Ascending aorta (tissue), 2 donors: ENCODE data around the gene CFAP20DC. TPM values are rescaled to one million over a fixed set of nuclear protein-coding genes. Genes with fewer than 3 reads are reported as not detected.

ENCODE experiments used
- DNase-seq, 2 donors: peaks; one replicate each; pipeline ENCODE4 v3.0.0-alpha.2; 2019; ENCODE audit warnings: low spot score in 2 of 2
- H3K27ac ChIP-seq, 2 donors: fragments of 200-600 bp; sonication (generic); one replicate each; pipeline ENCODE4 v1.5.1; 2016 to 2017; ENCODE audit warnings: mild to moderate bottlenecking in 1 of 2
- H3K27me3 ChIP-seq: fragments of 200-600 bp; sonication (generic); one replicate; pipeline ENCODE4 v1.5.1; 2017
- H3K36me3 ChIP-seq, 2 donors: fragments of 200-600 bp; sonication (generic); one replicate each; pipeline ENCODE4 v1.5.1; 2016
- H3K4me1 ChIP-seq, 2 donors: fragments of 200-600 bp; sonication (generic); one replicate each; pipeline ENCODE4 v1.5.1; 2016 to 2017; ENCODE audit warnings: mild to moderate bottlenecking in 1 of 2
- H3K4me3 ChIP-seq, 2 donors: fragments of 200-600 bp; sonication (generic); one replicate each; pipeline ENCODE4 v1.5.1; 2016 to 2017; ENCODE audit warnings: mild to moderate bottlenecking in 1 of 2
- H3K9me3 ChIP-seq, 2 donors: fragments of 200-600 bp; sonication (generic); one replicate each; pipeline ENCODE4 v1.5.1; 2016
- intact Hi-C: fragments of 100-400 bp; cut with DNase I; formaldehyde crosslinking; loops from one replicate; pipeline ENCODE4 v1.15.1; 2023
- total RNA-seq: library from RNA; depleted of rRNA; stranded (reverse); fragments of >200 nt; gene quantifications from one replicate; pipeline ENCODE4 v1.1.0, GENCODE V29; 2016
- TF ChIP-seq, protein P1 (sequence below), 3 experiments: fragments of 200-600 bp in 2 of 3; fragments of 450-650 bp in 1 of 3; sonication (generic) in 2 of 3; IDR thresholded peaks; one replicate each; pipeline ENCODE4 v1.5.1; 2016 to 2019; ENCODE audit warnings: antibody characterized with exemption in 3 of 3, mild to moderate bottlenecking in 1 of 3, moderate library complexity in 1 of 3

The CFAP20DC gene
- total RNA-seq, 1 donor from 2014 or later = not detected

GRCh38 chr3:58799271-58799670 is 250.6 kb downstream of the CFAP20DC start:
- intact Hi-C loops = no loop called here
- TF ChIP-seq, protein P1, sequence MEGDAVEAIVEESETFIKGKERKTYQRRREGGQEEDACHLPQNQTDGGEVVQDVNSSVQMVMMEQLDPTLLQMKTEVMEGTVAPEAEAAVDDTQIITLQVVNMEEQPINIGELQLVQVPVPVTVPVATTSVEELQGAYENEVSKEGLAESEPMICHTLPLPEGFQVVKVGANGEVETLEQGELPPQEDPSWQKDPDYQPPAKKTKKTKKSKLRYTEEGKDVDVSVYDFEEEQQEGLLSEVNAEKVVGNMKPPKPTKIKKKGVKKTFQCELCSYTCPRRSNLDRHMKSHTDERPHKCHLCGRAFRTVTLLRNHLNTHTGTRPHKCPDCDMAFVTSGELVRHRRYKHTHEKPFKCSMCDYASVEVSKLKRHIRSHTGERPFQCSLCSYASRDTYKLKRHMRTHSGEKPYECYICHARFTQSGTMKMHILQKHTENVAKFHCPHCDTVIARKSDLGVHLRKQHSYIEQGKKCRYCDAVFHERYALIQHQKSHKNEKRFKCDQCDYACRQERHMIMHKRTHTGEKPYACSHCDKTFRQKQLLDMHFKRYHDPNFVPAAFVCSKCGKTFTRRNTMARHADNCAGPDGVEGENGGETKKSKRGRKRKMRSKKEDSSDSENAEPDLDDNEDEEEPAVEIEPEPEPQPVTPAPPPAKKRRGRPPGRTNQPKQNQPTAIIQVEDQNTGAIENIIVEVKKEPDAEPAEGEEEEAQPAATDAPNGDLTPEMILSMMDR (IDR thresholded peaks at IDR 0.05) = no peak
- H3K9me3 ChIP-seq = no peaks in the 10 kb centered on the region
- no peak for DNase-seq
- no peaks in the 10 kb centered on the region for H3K36me3 ChIP-seq
- no peaks in the 10 kb centered on the region for H3K4me1 ChIP-seq
- H3K27me3 ChIP-seq = no peaks in the 10 kb centered on the region
- no peak overlapping the region for H3K4me3 ChIP-seq
- no peak overlapping the region for H3K27ac ChIP-seq

DNA sequence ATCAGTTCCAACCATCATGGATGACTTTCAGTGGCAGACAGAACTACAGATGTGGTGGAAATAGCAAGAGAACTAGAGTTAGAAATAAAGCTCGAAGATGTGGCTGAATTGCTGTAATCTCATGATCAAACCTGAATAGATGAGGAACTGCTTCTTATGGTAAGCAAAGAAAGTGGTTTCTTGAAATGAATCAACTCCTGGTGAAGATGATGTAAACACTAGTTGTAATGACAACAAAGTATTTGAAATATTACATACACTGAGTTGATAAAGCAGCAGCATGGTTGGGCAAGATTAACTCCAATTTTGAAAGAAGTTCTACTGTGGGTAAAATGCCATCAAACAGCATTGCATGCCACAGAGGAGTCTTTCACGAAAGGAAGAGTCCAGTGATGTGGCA is 251.5 kb downstream of the CFAP20DC start:
- H3K27ac ChIP-seq = no peak overlapping the region
- no peaks in the 10 kb centered on the region for H3K4me1 ChIP-seq
- TF ChIP-seq, protein P1 (IDR thresholded peaks at IDR 0.05) = no peak
- intact Hi-C loops = no loop called here
- no peaks in the 10 kb centered on the region for H3K36me3 ChIP-seq
- no peak overlapping the region for H3K4me3 ChIP-seq
- no peaks in the 10 kb centered on the region for H3K27me3 ChIP-seq
- H3K9me3 ChIP-seq = no peaks in the 10 kb centered on the region
- no peak for DNase-seq

- TF ChIP-seq, protein P1 (IDR thresholded peaks at IDR 0.05) = no peak
- Histone ChIP-seq H3K9me3 (no peaks in the 10 kb centered on the region), H3K27ac (no peak overlapping the region), H3K27me3 (no peaks in the 10 kb centered on the region), H3K36me3 (no peaks in the 10 kb centered on the region), H3K4me3 (no peak overlapping the region), H3K4me1 (no peaks in the 10 kb centered on the region)
- intact Hi-C loops = no loop called here
- no peak for DNase-seq
Observed at GRCh38 chr3:58794750-58795149, 255.1 kb downstream of the CFAP20DC start.

GRCh38 chr3:58793938-58794337 is 255.9 kb downstream of the CFAP20DC start:
- TF ChIP-seq, protein P1 (IDR thresholded peaks at IDR 0.05) = no peak
- Histone ChIP-seq H3K4me3 (no peak overlapping the region), H3K27ac (no peak overlapping the region), H3K9me3 (no peaks in the 10 kb centered on the region), H3K36me3 (no peaks in the 10 kb centered on the region), H3K27me3 (no peaks in the 10 kb centered on the region), H3K4me1 (no peaks in the 10 kb centered on the region)
- intact Hi-C loops = no loop called here
- no peak for DNase-seq

GRCh38 chr3:58792921-58793451 is 256.8 kb downstream of the CFAP20DC start:
- TF ChIP-seq, protein P1 (IDR thresholded peaks at IDR 0.05) = no peak
- H3K4me1 ChIP-seq = no peaks in the 10 kb centered on the region
- intact Hi-C loops = no loop called here
- no peak overlapping the region for H3K4me3 ChIP-seq
- DNase-seq = no peak
- H3K27ac ChIP-seq = no peak overlapping the region
- H3K36me3 ChIP-seq = no peaks in the 10 kb centered on the region
- H3K27me3 ChIP-seq = no peaks in the 10 kb centered on the region
- H3K9me3 ChIP-seq = no peaks in the 10 kb centered on the region

DNA sequence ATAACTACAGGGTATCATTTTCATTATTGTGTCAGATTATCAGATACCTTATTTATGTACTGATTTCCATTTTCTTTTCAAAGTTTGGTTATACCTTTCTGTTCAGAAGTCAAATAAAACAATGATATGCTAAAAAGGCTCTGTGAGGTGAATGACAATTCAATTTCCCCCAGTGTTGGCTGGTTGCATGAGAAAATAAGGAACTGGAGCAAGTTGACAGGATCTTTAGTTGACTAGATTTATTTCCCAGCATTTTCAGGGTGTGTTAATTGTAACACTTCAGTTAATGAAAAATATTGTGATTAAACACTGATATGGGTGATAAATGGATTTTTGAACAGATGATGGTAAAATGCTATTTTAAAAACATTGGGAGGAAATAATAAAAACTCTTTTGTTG is 260.4 kb downstream of the CFAP20DC start:
- Histone ChIP-seq H3K4me1 (no peaks in the 10 kb centered on the region), H3K27ac (no peak overlapping the region), H3K27me3 (no peaks in the 10 kb centered on the region), H3K36me3 (no peaks in the 10 kb centered on the region), H3K9me3 (no peaks in the 10 kb centered on the region), H3K4me3 (no peak overlapping the region)
- intact Hi-C loops = no loop called here
- TF ChIP-seq, protein P1 (IDR thresholded peaks at IDR 0.05) = no peak
- DNase-seq = no peak
